ENCODE measurements around the gene IFI27L1. TPM values are rescaled to one million over a fixed set of nuclear protein-coding genes. Genes with fewer than 3 reads are reported as not detected.

Gene IFI27L1
- total and polyA plus RNA-seq, 2 experiments from 2014 or later = 9.7 to 28.6 TPM

DNA sequence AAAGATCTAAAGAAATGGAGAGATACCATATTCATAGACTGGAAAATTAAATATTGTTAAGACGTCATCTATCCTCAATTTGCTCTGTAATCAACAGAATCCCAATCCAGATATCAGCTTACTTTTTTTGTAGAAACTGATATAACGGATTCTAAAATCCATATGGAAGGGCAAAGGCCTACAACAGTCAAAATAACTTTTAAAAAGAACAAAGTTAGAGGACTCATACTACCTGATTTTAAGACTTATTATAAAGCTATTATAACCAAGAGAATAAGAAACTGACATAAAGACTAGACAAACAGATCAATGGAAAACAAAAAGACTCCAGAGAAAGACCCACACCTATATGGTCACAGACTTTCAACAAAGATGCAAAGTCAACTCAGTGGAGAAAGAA is 6.1 kb upstream of the IFI27L1 start:
- H3K4me3 Mint-ChIP-seq = no peak overlapping the region
- H3K79me2 ChIP-seq (replicated peaks; ENCODE audit: insufficient read depth) = peaks cover 100% of the 10 kb centered on the region
- H3K27ac Mint-ChIP-seq = no peak overlapping the region
- peaks cover under 1% of the 10 kb centered on the region for H3K27me3 Mint-ChIP-seq (ENCODE audit: insufficient read depth, low read depth, poor library complexity)
- H3K9me3 Mint-ChIP-seq = peaks cover 39% of the 10 kb centered on the region
- no peak overlapping the region for H3K4me3 ChIP-seq
- no peak for ATAC-seq
- H3K27ac ChIP-seq (ENCODE audit: low read depth) = no peak overlapping the region
- TF ChIP-seq, protein P1, sequence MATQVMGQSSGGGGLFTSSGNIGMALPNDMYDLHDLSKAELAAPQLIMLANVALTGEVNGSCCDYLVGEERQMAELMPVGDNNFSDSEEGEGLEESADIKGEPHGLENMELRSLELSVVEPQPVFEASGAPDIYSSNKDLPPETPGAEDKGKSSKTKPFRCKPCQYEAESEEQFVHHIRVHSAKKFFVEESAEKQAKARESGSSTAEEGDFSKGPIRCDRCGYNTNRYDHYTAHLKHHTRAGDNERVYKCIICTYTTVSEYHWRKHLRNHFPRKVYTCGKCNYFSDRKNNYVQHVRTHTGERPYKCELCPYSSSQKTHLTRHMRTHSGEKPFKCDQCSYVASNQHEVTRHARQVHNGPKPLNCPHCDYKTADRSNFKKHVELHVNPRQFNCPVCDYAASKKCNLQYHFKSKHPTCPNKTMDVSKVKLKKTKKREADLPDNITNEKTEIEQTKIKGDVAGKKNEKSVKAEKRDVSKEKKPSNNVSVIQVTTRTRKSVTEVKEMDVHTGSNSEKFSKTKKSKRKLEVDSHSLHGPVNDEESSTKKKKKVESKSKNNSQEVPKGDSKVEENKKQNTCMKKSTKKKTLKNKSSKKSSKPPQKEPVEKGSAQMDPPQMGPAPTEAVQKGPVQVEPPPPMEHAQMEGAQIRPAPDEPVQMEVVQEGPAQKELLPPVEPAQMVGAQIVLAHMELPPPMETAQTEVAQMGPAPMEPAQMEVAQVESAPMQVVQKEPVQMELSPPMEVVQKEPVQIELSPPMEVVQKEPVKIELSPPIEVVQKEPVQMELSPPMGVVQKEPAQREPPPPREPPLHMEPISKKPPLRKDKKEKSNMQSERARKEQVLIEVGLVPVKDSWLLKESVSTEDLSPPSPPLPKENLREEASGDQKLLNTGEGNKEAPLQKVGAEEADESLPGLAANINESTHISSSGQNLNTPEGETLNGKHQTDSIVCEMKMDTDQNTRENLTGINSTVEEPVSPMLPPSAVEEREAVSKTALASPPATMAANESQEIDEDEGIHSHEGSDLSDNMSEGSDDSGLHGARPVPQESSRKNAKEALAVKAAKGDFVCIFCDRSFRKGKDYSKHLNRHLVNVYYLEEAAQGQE (IDR thresholded peaks at IDR 0.05; ENCODE audit: unreplicated experiment) = no peak
- TF ChIP-seq JUNB (IDR thresholded peaks at IDR 0.05; ENCODE audit: unreplicated experiment) = no peak
- TF ChIP-seq, protein P2, sequence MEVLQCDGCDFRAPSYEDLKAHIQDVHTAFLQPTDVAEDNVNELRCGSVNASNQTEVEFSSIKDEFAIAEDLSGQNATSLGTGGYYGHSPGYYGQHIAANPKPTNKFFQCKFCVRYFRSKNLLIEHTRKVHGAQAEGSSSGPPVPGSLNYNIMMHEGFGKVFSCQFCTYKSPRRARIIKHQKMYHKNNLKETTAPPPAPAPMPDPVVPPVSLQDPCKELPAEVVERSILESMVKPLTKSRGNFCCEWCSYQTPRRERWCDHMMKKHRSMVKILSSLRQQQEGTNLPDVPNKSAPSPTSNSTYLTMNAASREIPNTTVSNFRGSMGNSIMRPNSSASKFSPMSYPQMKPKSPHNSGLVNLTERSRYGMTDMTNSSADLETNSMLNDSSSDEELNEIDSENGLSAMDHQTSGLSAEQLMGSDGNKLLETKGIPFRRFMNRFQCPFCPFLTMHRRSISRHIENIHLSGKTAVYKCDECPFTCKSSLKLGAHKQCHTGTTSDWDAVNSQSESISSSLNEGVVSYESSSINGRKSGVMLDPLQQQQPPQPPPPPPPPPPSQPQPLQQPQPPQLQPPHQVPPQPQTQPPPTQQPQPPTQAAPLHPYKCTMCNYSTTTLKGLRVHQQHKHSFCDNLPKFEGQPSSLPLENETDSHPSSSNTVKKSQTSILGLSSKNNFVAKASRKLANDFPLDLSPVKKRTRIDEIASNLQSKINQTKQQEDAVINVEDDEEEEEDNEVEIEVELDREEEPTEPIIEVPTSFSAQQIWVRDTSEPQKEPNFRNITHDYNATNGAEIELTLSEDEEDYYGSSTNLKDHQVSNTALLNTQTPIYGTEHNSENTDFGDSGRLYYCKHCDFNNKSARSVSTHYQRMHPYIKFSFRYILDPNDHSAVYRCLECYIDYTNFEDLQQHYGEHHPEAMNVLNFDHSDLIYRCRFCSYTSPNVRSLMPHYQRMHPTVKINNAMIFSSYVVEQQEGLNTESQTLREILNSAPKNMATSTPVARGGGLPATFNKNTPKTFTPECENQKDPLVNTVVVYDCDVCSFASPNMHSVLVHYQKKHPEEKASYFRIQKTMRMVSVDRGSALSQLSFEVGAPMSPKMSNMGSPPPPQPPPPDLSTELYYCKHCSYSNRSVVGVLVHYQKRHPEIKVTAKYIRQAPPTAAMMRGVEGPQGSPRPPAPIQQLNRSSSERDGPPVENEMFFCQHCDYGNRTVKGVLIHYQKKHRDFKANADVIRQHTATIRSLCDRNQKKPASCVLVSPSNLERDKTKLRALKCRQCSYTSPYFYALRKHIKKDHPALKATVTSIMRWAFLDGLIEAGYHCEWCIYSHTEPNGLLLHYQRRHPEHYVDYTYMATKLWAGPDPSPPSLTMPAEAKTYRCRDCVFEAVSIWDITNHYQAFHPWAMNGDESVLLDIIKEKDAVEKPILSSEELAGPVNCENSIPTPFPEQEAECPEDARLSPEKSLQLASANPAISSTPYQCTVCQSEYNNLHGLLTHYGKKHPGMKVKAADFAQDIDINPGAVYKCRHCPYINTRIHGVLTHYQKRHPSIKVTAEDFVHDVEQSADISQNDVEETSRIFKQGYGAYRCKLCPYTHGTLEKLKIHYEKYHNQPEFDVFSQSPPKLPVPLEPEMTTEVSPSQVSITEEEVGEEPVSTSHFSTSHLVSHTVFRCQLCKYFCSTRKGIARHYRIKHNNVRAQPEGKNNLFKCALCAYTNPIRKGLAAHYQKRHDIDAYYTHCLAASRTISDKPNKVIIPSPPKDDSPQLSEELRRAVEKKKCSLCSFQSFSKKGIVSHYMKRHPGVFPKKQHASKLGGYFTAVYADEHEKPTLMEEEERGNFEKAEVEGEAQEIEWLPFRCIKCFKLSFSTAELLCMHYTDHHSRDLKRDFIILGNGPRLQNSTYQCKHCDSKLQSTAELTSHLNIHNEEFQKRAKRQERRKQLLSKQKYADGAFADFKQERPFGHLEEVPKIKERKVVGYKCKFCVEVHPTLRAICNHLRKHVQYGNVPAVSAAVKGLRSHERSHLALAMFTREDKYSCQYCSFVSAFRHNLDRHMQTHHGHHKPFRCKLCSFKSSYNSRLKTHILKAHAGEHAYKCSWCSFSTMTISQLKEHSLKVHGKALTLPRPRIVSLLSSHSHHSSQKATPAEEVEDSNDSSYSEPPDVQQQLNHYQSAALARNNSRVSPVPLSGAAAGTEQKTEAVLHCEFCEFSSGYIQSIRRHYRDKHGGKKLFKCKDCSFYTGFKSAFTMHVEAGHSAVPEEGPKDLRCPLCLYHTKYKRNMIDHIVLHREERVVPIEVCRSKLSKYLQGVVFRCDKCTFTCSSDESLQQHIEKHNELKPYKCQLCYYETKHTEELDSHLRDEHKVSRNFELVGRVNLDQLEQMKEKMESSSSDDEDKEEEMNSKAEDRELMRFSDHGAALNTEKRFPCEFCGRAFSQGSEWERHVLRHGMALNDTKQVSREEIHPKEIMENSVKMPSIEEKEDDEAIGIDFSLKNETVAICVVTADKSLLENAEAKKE (CRISPR knock-in tag; IDR thresholded peaks at IDR 0.05) = no peak
- TF ChIP-seq POLR2AphosphoS5 (IDR thresholded peaks at IDR 0.05; ENCODE audit: low read depth) = no peak
- no peak for TF ChIP-seq NANOG (IDR thresholded peaks at IDR 0.05; ENCODE audit: borderline replicate concordance)
- TF ChIP-seq ZNF331 (CRISPR knock-in tag; IDR thresholded peaks at IDR 0.05; ENCODE audit: low read depth) = no peak
- no peaks in the 10 kb centered on the region for H3K9me2 ChIP-seq (ENCODE audit: insufficient read depth)
- H3K4me1 ChIP-seq (ENCODE audit: insufficient read depth) = peaks cover 7% of the 10 kb centered on the region
- peaks cover 17% of the 10 kb centered on the region for H3K4me1 Mint-ChIP-seq
- H3K36me3 ChIP-seq (ENCODE audit: insufficient read depth) = peaks cover 24% of the 10 kb centered on the region; the same call in 1 of the 2 replicates
- no peak overlapping the region for H2AFZ ChIP-seq
- no peaks in the 10 kb centered on the region for H3F3A ChIP-seq (replicated peaks; ENCODE audit: low read depth)
- H3K36me3 Mint-ChIP-seq (ENCODE audit: low read depth) = peaks cover 83% of the 10 kb centered on the region
- no peaks in the 10 kb centered on the region for H3K27me3 ChIP-seq (ENCODE audit: insufficient read depth)
- H4K20me1 ChIP-seq (replicated peaks; ENCODE audit: insufficient read depth) = peaks cover 43% of the 10 kb centered on the region
- no peak for DNase-seq (ENCODE audit: low spot score)
- no peak overlapping the region for H3K4me2 ChIP-seq

Measured in GM23338 (cell line).